ENCODE measurements around the gene BCL2.

DNA sequence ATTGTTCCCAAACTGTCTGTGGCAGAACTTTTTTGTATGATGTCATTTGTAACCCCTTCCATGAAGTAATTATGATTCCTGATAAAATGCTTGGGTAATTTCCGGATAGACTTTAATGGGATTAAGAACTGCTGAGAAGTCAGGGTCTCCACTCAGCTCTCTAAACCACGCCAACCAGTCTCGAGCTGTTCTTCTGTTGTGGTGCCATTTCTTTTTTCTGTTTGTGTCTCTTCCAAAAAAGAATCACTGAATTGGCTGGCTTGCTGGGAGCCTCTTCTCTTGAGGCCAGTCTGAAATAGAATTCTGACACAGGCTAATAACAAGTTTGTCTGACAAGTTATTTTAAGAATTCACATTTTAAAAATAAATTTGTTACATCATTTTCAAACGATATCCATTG, 198.9 kb downstream of the BCL2 start:
- TF ChIP-seq EP300 (IDR thresholded peaks at IDR 0.05) = no peak
- TF ChIP-seq, protein P1, sequence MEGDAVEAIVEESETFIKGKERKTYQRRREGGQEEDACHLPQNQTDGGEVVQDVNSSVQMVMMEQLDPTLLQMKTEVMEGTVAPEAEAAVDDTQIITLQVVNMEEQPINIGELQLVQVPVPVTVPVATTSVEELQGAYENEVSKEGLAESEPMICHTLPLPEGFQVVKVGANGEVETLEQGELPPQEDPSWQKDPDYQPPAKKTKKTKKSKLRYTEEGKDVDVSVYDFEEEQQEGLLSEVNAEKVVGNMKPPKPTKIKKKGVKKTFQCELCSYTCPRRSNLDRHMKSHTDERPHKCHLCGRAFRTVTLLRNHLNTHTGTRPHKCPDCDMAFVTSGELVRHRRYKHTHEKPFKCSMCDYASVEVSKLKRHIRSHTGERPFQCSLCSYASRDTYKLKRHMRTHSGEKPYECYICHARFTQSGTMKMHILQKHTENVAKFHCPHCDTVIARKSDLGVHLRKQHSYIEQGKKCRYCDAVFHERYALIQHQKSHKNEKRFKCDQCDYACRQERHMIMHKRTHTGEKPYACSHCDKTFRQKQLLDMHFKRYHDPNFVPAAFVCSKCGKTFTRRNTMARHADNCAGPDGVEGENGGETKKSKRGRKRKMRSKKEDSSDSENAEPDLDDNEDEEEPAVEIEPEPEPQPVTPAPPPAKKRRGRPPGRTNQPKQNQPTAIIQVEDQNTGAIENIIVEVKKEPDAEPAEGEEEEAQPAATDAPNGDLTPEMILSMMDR (IDR thresholded peaks at IDR 0.05) = no peak
